Stimulated activated CD8-positive, alpha-beta memory T cell treated with anti-CD3 and anti-CD28 coated beads, Interleukin-4, amount 100 ng/mL, for 4 hours (primary cell): ENCODE results near the gene CCDC92.

ENCODE experiments used
- DNase-seq, 2 donors: peaks; one replicate each; pipeline ENCODE4 v3.0.0-alpha.2; 2020; ENCODE audit warnings: low read depth in 2 of 2, low spot score in 1 of 2

The CCDC92 gene

DNA sequence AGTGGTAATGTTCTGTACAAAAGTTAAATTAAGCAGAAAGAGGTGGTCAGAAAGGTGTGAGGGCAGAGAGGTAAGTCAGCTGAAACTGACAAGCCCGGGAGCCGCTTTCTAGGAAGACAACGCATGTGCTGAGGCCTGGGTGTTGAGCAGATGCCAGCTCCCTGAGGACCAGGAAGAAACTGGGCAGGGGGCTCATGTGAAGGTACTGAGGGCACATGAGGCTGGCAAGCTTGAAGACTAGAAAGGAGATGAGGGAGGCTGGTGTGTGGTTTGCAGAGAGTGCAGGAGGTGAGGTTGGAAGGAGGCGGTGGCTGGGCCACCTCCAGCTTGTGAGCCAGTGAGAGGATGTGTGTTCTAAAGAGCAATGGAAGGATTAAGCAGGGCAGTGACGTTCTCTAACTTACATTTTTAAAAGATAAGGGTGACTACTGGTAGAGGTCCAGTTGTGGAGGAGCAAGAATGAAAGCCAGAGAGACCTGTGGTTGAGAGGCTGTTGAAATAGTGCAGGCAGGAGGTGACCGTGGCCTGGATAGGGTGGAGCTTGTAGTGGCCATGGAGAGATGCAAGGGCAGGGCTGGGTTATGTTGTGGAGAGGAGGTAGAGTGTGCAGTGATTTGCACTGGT, 29.5 kb upstream of the CCDC92 start:
- no peak for DNase-seq

- no peak for DNase-seq
Observed at GRCh38 chr12:124001343-124001742, 28.7 kb upstream of the CCDC92 start.

- DNase-seq: no peak
Observed at GRCh38 chr12:124000111-124000510, 27.5 kb upstream of the CCDC92 start.

- no peak for DNase-seq
Observed at GRCh38 chr12:123998991-123999359, 26.3 kb upstream of the CCDC92 start.

DNA sequence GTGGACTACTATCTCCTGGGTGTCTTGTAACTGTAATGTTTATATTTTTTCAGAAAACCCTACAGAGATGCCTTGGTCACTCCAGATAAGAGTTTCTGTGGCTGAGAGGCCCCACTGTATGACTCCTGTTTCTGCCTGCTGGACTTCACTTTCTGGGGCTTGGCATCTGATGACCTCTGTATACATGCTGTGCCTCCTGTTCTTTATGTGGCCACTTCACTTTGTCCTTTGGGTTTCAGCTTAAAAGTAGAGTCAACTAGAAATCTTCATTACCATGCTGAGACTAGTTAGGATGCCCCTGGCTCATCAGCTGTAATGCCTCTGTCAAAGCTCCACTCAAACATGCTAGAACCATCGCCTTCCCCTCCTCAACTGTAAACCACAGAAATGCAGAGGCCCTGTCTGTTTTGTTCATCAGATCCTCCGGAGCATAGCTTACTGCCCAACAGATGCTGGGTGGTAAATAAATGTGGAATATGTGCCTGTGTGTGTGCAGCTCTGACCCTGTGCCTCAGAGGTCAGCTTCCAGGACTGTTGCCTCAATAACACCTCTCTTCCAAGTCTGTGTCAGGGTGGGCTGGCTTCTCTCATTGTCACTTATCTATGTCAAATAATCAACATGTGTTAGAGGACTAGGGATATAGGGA, 25.8 kb upstream of the CCDC92 start:
- no peak for DNase-seq

DNA sequence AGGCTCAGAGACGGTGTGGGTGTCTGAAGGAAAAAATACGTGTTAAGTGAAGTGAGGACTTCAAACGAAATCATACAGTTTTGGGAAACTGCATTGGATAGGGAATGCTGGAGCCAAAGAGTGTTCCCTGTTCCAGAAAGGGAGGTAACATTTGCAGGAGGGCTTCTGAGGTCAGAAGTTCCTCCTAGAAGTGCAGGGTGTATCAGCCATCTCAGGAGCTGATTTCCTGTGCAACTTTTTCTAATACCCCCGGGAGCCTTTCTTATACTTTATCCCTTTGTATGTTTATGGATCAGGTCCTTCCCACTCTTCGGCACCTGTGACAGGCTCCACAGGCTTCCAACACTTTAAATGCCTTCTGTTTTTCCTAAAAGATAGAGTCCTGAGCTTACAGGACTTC, 25.3 kb upstream of the CCDC92 start:
- no peak for DNase-seq

DNA sequence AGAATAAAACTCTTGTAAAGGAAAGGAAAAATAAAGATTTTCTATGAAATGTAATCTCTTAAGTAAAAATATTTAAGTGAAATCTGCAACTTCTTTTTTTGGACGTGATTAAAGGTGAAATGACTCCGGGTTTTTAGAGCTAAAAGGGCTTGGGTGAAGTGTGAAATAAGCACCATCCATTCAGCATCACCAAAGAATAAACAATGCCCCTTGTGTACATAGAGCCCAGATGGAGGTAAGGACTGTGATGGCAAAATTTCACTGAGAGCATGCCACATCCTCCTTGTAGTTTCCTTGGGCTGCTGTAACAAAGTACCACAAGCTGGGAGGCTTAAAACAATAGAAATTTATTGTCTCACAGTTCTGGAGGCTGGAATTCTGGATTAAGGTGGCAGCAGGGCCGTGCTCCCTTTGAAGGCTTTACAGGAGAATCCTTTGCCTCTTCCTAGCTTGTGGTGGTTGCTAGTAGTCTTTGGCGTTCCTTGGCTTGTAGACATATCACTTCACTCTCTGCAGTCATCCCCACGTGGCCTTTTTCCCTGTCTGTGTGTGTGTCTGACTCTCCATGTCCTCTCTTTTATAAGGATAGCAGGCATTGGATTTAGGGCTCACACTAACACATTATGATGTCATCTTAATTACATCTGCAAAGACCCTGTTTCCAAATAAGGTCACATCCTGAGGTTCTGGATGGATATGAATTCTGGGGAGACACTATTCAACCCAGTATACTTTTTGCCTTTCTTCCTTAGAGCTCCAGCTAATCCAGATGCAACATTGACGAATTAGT, 24.6 kb upstream of the CCDC92 start:
- DNase-seq: no peak

- no peak for DNase-seq
Observed at GRCh38 chr12:123996581-123996980, 23.9 kb upstream of the CCDC92 start.

- no peak for DNase-seq
Observed at GRCh38 chr12:123995023-123995748, 22.6 kb upstream of the CCDC92 start.

DNA sequence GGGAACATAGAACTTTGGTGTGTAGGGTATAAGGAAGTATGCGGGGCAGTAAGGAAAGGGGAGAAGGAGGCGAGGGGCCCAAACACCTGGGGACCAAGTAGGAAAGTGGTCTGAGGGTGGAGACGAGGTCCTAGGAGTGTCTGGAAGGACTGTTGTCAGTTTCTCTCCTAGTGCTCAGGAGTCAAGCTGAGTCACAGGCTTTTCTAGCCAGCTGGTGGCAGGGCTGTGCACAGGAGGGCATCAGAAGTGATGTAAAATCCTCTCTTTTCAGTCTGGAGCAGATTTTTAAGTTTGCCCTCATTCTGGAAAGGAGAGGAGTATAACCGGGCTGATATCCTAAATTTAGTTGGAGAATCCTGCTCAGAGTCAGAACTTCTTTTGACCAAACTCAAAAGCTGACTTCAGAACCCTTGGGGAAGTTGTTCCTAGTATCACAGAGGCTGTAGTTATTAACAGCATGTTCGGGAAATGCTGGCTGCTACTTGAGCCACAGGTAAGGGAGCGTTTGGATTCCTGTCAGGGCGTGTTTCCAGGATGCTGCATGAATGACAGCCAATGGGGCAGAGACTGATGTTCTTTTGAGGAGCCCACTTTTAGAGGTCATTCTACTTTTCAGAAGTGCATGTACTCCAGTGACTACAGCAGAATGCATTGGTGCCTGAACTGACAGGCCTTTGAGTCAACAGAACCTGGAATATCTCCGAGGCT, 19.6 kb upstream of the CCDC92 start:
- DNase-seq: no peak

DNA sequence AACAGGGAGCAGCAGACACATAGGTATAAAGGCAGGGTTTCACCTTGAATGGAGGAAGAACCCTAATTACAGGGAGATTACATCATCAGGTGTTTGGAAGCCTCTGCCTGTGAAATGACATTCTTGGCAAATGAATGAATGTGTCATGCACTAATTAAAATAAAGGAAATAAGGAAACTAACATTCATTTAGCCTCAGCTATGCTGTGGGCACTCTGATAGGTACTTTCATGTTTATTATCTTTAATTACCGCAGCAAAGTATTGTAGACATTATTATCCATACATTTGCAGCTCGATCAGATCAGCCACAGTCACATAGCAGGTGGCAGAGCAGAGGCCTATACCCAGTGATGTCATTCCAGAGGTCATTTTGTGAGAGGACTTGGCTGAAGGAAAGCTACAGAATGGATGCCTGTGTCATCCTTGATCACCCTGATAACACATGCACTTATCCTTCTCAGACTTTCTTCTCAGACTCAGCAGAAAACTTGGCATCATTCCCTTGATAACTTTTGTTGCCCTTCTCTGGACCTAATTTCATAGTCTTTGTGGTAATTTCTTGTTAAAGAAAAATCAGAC, 18.8 kb upstream of the CCDC92 start:
- DNase-seq: no peak

DNA sequence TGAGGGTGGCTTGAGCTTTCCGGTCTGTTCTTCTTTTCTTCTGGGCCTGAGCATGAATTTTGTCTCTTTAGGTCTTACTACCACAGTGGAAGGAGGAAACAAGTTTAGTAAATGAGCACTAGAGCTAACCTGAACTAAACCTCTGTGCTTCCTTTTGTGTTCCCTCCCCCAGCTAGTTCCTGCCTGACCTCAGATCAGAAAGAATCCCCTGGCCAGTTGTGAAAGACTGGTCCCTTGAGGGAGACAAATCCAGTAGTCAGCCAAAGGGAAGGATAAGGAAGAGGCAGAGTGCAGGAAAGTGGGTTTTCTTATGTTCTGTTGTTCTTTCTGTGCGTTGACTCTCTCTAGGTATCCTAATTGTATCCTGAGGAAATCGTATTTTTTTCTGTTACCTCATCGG, 17.9 kb upstream of the CCDC92 start:
- no peak for DNase-seq

- DNase-seq: no peak
Observed at GRCh38 chr12:123989753-123990152, 17.1 kb upstream of the CCDC92 start.

DNA sequence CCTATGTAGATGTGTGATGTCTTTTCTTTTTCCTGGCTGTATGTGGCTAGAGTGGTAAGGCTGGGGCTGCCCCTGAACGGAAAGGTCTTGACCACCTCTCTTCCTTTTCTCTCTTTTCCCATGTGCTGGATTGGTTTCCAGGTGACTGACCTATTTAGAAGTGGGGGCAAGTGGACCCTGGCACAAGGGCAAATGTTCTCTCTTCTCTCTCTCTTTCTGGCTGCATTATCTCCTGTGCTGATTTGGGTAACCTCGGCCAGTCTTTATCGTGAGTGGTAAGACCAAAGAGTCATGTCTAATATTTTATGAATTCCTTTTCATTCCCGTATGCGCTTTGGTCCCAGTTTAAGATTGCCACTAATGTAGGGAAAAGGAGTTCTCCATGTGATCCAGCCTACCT, 16.5 kb upstream of the CCDC92 start:
- no peak for DNase-seq

- DNase-seq: no peak
Observed at GRCh38 chr12:123987022-123987421, 14.4 kb upstream of the CCDC92 start.

GRCh38 chr12:123986374-123986965, 13.8 kb upstream of the CCDC92 start:
- DNase-seq: no peak

DNA sequence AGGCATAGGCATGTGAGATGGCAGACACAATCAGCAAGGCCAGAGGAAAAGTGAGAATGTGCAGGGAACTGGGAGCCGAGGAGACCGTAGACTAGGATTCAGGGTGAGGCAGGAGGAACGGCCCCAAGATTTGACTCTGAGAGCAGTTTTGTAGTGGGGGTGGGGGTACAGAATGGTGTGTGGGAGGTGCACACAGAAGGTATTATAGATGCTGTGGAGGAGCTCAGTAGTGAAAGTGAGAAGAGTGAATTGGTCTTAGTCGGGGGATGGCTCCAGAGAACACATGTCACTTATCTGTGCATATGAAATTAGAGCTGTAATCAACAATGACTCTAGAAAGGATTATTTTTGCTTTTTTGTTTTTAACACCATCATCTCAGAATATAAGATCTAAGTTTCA, 12.3 kb upstream of the CCDC92 start:
- no peak for DNase-seq

GRCh38 chr12:123983822-123984485, 11.3 kb upstream of the CCDC92 start:
- DNase-seq: no peak

GRCh38 chr12:123982269-123982668, 9.6 kb upstream of the CCDC92 start:
- no peak for DNase-seq

- no peak for DNase-seq
Observed at GRCh38 chr12:123979566-123979965, 6.9 kb upstream of the CCDC92 start.
